ENCODE measurements around the gene CSTF1. TPM values are rescaled to one million over a fixed set of nuclear protein-coding genes. Genes with fewer than 3 reads are reported as not detected.

CSTF1 gene
- 46.5 and 54.4 TPM in 2 replicates for total RNA-seq (2014; rRNA removed)
- polyA plus RNA-seq (2012) = 28.4 TPM

DNA sequence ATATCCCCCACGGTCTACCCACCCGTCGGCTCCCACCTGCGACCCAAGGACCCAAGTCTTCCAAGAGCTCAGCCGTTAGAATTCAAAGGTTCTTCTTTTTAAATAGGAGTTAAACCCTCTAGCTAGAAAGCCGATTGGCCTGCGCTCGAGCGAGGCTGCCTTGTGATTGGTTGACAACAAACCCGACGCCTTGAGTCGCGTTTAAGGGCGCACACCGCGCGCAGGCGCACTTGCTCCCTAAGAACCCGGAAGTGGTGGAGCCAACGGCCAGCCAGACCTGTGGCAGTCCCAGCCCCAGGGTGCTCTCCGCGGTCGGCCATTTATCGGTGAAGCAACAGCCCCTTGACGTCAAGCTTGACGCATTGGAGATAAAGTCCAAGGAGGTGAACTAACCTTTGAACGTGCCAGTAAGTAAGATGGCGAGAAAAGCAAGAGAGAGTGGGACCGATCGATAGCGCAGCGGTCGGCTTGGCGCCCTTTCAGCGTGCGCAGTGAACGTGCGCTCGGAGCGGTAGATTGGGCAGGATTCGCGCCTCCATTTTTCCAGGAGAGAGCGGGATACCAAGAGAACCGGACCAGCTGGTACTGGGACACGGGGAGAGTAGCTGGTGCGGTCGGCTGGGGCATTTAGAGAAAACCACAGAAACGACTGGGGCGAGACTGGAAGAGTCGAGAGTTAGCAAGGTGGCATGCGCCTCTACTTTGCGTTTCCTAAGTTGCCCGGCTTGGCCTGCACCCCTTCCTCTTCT is at the start of gene CSTF1, which contains the start of gene AURKA:
TSS of gene CSTF1 (plus strand) at position 514 of the 749 bp plus-strand sequence. CDS start 2,908 bp downstream, outside the sequence.
TSS of gene AURKA (minus strand) at position 84 of the 749 bp plus-strand sequence. CDS start 4,018 bp downstream, outside the sequence.
- peak; percentile 100 for DNase-seq (ENCODE audit: low read depth)

DNA sequence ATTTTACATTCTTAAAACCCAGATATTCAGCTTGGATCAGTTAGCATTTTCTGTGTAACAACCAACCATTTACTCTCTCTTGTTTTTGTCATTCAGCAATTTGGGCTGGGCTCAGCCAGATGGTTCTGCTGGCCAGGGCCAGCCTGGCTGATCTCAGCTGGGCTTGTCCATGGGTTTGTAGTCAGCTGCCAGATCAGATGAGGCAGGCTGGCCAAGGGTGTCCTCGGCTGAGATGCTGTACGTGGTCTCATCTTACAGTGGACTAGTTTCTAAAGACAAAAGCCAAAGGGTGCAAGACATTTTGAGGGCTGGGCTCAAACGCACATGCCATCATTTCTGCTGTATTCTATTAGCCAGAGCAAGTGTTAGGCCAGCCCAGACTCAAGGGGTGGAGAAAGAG is 49.7 kb upstream of the CSTF1 start:
- no peak for DNase-seq (ENCODE audit: low read depth)

GRCh38 chr20:56343861-56344381 is 48.5 kb upstream of the CSTF1 start:
- DNase-seq (ENCODE audit: low read depth) = no peak

- no peak for DNase-seq (ENCODE audit: low read depth)
Observed at GRCh38 chr20:56345911-56346310, 46.5 kb upstream of the CSTF1 start.

DNA sequence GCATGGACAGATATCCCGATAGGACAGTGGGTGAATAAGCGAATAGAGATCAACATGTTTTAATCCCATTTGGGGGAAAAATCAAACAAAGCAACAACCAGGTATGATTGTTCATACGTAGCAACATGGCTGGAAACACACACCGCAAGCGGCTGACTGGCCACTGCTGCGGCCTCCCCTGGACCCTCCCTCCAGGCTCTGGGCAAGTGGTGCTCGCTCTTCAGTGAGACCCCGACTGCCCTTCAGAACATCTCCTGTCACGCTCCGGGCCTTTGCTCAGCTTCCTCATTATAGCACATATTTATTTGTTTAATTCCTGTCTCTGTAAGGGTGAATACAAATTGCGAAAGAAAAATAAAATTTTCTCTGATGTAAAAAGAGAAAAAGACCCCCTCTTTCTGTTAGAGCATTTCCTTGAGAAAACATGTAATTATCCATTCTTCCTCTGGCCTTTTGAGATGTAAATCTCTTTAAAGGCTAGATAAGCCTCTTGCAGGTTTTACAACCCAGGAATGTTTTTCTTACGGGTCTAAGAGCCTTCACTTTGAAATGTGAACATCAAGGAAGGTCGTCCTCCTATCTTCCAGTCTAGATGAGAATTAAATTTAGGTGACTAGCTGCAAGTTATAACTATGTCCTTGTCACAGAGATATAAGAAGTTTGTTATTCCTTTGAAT is 44.7 kb upstream of the CSTF1 start:
- DNase-seq (ENCODE audit: low read depth) = no peak

GRCh38 chr20:56348305-56348693 is 44.1 kb upstream of the CSTF1 start:
- DNase-seq (ENCODE audit: low read depth) = no peak

DNA sequence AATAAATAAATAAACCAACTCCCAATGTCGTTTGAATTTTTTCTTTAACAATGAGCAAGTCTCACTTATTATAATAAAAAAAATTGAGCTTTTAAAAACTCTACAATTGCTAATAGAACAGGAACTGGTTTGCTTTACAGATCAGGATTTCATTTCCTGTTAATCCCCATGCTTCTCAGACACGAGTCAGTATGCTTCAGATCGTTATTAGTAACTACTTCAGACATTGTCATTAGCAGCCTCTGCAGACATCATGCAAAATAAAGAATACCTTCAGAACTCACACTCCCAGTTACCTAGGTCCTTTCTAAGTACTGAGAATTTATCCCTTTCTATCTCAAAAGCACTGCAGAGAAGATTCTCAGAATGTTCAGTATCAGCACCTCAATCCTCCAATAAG is 43.7 kb upstream of the CSTF1 start:
- DNase-seq (ENCODE audit: low read depth) = no peak

GRCh38 chr20:56350842-56351241 is 41.6 kb upstream of the CSTF1 start:
- DNase-seq (ENCODE audit: low read depth) = peak; percentile 58

- no peak for DNase-seq (ENCODE audit: low read depth)
Observed at GRCh38 chr20:56352345-56353055, 39.9 kb upstream of the CSTF1 start.

DNA sequence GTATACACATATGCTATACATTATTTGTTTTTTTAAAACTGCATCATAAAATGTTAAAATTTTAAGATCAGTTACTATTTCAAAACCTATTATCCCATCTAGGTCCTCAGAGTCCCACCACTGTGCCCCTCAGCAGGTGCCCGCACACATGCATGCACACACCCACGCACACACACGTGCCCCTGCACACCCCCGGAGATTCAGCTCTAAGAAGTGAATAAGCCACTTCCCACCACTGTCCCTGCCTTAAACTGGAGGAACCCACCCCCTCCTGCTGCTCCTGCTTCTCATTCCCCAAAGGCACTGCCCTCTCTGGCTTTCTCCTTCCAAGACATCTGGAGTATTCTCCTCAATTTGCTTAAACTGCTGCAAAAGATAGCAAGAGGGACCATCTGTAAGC is 39.1 kb upstream of the CSTF1 start:
- DNase-seq (ENCODE audit: low read depth) = no peak

DNA sequence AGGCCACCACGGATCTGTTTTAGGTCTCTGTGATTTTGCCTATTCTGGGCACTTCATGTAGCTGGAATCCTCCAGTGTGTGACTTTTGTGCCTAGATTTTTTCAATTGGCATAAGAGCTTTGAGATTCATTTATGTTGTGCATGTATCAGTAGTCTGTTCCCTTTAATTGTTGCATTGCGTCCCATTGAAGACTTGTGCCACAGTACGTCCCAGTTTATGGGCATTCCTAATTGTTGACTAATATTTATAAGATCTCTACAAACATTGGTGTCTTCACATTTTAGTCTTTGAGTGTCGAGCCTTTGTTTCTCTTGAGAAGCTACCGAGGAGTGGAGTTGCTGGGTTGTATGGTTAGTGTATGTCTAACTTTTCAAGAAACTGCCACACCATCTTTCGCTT is 34.4 kb upstream of the CSTF1 start:
- DNase-seq (ENCODE audit: low read depth) = no peak

- DNase-seq (ENCODE audit: low read depth) = peak; percentile 87
Observed at GRCh38 chr20:56358600-56359211, 33.7 kb upstream of the CSTF1 start, which contains the start of gene FAM210B. Gene FAM210B, plus strand, starts transcription at chr20:56358974. Its CDS starts 32 bp downstream, at chr20:56359006.

- peak; percentile 69 for DNase-seq (ENCODE audit: low read depth)
Observed at GRCh38 chr20:56359212-56360132, 33.0 kb upstream of the CSTF1 start.

DNA sequence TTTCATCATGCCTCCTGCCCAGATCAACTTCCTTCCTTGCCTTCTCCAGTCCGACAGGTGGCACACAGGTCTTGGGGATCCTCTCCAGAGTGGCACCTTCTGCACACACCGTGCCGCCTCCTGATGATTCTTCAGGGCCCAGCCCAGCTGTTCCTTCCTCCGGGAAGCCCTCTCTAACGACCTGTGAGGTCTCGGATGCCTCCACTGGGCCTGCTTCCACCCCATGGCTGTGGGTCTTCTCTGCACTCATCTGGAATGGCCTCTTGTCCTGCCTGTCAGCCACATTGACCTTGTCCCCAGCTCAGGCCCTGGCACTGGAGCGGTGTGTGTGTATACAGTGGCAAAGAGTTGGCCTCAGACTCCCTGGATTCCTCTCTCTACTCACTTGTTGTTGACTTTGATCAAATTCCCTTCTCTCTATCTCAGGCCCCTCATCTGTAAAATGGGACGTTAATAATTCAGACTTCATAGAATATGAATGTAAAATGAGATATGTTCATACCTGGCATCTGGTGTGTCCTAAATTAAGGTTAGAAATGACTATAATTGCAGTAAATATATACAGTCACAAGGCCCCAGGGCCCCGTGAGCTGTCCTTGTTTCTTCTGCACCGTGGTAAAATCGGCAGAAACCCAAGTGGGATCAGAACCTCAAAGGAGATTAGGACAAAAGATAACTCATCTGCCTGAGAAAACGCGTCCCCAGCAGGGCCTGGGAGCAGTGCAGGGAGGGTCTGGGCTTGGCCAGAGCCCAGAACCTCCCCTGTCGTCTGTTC is 32.1 kb upstream of the CSTF1 start:
- no peak for DNase-seq (ENCODE audit: low read depth)

DNA sequence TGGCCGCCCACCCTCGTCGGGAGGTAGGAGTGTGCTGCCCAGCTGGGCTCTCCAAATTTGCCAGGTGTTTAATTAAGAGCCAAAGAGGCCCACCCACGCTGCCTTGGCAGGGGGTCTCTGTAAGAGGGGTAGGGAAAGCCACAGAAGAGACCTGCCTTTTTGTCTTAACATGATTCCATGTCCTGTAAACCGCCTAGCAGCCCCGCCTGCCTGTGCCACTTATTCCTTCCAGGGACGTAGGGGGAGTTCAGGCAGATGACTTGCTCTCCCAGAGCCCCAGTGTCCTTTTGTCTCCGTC is 31.6 kb upstream of the CSTF1 start:
- no peak for DNase-seq (ENCODE audit: low read depth)

- DNase-seq (ENCODE audit: low read depth) = no peak
Observed at GRCh38 chr20:56361900-56362299, 30.5 kb upstream of the CSTF1 start.

GRCh38 chr20:56362833-56363413 is 29.5 kb upstream of the CSTF1 start:
- DNase-seq (ENCODE audit: low read depth) = no peak

DNA sequence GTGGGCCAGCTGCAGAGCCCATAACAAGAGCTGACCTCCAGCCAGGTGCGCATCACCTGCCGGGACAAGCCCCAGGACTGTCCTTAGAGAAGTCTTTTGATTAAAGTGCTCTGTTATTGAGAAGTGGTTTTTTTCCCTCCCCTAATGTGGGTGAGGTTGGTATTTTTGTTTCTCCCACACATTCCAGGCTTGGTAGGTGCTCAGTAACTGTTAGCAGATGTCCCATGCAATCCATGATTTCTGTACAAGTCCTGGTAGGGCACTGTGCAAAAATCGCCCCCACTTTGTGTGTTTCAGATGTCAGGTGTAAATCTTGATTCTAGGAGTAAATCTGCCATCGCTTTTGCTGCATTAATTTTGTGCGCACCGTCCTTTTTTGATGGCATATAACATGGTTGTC is 29.0 kb upstream of the CSTF1 start:
- DNase-seq (ENCODE audit: low read depth) = no peak

DNA sequence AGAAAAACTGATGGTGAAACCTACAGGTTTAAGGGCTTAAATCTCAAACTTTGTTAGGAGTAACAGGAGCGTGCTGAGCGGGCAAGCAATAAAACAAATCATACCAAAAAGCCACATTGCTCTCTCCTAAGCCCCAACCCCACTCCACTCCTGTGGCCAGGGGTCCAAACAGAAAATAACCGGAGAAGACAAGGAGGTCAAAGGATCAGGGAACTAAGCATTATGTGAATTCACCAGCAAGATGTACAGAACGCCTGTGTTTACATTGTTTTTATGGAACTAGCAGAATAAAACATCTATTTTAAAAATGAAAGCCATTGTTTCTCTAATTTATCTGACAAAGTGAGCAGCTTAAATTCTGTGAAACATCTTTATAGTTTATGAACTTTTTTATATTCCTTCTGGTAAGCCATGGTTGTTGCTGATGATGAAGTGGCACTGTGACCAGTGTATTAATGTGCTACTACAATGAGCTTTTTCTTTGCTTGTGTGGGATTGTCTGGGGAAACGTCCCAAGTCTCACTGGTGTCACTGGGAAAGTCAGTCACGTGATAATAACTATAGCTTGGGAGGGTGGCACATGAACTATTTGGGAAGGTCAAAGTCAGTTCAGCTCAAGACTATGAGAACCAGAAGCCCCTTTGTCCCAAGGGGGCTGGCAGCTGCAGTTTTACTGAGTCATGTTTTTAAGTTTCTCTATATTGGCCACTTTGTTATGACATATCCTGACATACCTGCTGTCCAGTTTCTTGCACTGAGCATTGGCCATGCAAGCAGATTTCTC is 23.9 kb upstream of the CSTF1 start:
- peak; percentile 68 for DNase-seq (ENCODE audit: low read depth)

All from LHCN-M2 (cell line).